ENCODE measurements around the gene SZT2.

The SZT2 gene

DNA sequence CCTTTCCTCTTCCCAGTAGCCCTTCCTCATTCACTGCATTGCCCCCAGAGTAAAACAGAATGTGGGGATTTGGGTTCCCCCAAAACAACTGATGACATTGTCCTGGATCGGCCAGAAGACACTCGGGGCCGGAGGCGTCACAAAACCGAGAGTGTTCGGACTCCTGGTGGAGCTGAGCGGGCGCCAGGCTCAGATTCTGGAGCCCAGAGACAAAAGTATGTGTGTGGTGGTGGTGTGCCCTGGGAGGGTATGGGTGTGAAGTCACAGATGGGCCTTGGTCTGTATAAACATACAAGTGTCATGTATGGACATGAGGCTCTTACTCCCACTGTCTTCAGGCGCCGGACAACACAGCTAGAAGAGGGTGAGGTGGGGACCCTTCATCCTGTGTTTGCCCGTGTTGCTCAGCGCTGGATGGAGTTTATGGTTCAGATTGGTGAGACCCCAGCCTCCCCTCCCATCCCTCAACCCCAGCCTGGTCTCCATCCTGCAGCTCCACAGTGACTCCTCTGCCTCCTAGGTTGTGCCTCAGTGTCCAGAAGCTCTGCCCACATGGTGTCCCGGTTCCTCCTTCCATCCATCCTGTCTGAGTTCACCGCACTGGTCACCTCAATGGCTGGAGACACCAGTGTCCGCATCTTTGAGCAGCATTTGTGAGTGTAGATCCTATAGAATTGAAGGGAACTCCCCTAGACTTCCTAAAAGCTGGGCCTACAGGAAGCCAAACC, 51.6 kb downstream of the SZT2 start:
- DNase-seq (ENCODE audit: low spot score), result no peak

DNA sequence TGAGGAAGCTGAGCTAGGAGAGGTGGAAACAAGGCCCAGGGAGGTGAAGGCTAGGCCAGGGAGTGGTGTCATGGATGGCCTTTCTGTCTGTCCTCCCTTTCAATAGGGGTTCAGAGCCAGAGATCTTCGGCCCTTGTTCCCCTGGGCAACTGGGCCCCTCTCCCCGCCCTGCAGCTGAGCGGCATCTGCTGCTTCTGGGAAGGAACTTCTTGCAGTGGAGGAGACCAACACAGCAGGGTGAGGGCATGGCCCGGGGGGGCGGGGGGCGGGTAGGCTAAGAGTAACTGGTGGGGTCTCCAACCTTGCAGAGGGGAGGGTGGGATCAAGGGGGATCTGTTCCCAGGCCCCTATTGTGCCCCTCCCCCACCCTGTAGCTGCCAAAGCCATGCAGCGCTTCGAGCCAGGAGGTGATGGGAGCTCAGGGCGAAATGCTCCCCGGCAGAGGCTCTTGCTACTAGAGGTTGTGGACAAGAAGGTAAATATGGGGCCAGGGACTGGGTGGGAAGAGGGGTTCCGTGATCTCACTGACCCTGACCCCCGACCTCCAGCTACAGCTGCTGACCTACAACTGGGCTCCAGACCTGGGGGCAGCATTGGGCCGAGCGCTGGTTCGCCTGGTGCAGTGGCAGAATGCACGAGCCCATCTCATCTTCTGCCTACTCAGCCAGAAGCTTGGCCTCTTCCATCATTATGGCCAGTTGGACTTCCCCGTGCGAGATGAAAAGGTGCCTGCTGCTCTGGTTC, 52.4 kb downstream of the SZT2 start:
- no peak for DNase-seq (ENCODE audit: low spot score)

GRCh38 chr1:43442756-43443155, 53.1 kb downstream of the SZT2 start:
- DNase-seq (ENCODE audit: low spot score), result no peak

DNA sequence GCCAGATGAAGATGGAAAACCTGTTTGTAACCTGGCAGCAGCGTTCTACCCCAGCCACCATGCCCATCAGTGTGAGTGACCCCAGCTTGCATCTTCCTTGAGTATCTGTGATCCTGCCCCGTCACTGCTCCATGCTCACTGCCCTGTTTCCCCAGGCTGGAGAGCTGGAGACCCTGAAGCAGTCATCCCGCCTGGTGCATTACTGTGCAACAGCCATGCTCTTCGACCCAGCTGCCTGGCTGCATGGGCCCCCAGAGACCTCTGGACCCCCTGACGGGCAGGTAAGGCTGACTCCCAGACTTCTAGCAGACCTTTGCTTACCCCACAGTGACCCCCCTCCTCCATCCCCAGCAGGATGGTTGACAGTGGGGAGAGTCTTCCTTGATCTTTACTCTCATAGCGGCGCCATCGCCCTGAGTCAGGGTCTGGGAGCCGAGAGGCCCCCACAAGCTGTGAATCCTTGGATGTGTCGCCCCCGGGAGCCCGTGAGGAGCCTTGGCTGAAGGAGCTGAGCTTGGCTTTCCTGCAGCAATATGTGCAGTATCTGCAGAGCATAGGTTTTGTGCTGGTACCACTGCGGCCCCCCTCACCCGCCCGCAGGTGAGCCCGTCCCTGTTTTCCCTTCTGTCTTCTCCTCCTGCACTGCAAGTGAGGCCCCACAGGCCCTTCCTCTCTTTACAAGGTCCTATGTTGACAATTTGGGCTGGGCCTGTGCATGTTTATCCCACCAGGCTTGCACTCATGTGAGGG, 53.7 kb downstream of the SZT2 start:
- no peak for DNase-seq (ENCODE audit: low spot score)

DNA sequence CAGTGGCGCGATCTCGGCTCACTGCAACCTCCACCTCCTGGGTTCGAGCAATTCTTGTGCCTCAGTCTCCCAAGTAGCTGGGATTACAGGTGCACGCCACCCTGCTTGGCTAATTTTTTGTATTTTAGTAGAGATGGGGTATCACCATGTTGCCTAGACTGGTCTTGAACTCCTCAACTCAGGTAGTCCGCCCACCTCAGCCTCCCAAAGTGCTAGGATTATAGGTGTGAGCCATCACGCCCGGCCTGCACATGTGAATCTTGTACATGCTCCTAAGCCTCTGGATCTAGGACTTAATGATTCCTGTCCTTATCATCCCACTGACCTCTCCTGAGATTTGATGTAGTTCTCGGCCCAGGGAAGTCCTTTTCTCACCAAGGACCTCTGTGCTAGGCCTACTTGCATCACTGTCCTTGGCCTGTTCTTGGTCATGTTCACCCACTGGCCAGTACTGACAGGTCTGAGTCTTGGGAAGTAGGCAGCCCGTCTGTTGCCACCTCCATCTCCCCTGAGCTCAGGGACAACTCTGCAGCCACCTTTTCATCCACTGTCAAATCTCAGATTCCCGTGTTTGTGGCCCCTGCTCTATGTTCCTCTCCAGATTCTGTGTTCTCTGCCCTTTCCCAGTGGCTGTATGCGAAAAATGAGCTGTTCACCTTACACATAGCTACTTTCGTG, 54.6 kb downstream of the SZT2 start:
- DNase-seq (ENCODE audit: low spot score), result no peak

- no peak for DNase-seq (ENCODE audit: low spot score)
Measured at GRCh38 chr1:43444836-43445235, 55.1 kb downstream of the SZT2 start.

DNA sequence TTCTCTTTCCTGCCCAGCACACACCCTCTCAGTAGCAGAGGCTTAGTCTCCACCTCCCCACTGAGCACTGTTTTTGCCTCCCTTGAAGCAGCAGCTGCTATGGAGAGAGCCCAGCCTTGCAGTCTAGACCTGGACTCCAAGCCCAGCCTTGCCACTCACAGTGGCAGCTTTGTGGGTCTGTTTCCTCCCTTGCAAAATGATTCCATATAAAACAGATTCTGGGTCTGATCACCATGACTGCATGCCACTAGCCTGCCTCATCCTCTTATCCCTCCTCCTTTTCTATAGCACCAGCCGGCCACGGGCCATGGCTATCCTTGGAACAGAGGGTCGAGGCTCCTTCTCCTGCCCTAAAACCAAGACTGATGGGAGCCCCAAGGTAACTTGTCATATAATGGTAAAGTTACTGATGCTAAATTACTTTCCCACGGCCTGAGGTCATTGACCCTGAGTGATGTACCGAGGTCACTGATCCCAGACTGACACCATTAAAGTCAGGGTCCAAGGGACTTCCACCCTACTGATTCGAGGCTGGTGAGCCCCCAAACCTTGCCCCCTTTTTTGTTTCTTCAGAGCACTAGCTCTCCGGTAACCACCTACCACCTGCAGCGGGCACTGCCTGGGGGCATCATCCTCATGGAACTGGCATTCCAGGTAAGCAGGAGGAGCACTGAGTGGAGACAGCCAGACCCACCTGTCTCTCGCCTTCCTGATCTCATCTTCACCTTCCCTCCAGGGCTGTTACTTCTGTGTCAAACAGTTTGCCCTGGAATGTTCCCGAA, 56.1 kb downstream of the SZT2 start:
- no peak for DNase-seq (ENCODE audit: low spot score)

- DNase-seq (ENCODE audit: low spot score), result no peak
Measured at GRCh38 chr1:43446388-43446740, 56.7 kb downstream of the SZT2 start.

DNA sequence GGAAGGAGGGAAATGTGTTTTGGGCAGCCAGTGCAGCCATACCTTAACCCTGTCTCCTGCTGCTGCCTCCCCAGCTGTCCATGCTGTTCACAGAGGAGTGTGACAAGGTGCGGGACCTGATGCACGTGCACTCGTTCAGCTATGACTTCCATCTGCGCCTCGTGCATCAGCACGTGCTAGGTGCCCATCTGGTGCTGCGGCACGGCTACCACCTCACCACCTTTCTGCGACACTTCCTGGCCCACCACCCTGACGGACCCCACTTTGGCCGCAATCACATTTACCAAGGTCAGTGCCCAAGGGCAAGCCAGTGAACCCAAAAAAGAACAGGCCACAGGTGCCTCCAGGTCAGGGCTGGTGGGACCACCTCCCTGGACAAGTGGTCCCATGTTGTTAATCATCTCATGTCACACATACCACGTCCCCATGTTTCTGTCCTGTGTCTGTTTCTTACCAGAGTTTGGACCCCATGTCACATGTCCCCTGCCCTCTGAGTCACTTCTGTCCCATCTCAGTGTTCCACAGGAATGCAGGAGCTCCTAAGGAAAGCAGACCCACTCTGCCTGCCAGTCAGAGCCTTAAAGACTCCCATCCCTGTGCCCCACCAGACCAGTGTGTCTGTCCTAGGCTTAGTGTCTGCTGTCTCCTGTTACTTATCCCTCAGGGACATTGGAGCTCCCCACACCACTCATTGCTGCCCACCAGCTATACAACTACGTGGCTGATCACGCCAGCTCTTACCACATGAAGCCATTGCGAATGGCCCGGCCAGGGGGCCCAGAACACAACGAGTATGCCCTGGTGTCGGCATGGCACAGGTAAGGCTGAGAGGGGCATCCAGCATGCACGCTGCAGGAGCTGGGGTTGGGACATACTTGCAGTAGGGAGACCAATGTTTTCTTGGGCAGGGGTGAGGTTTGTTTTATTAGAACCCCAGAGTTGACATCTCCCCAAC, 57.5 kb downstream of the SZT2 start:
- DNase-seq (ENCODE audit: low spot score), result no peak

GRCh38 chr1:43447891-43448708, 58.4 kb downstream of the SZT2 start:
- no peak for DNase-seq (ENCODE audit: low spot score)

DNA sequence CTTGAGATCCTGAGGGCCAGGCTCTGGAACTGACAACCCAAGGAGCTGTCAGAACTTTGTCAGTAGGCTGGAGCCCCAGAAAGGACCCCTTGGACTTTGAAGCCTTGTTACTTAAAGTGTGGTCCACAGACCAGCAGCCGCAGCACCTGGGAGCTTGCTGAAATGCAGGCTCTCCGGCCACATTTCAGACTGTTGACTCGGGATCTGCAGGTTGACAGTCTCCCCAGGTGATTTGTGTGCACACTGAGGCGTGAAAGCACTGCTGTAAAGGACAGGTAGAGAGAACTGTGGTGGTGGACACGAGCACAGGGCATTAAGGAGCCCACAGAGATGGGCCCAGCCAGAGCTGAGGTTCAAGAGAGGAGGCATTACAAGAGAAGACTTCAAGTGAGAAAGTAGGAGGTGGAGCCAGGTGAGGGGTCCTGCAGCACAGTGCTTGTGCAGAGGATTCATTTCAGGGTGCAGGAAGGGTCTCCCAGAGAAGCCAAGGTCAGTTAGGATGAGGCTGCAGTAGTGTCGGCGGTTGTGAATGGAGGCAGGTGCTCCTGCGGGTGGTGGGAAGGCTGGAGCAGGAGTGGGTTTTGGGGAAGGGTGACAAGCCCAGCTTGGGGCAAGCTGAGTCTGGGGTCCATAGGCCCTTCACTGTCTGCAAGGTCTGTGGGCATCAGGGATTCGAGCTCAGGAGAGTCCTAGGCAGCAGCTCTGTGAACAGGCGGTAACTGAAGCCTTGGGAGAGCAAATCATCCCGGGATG, 59.4 kb downstream of the SZT2 start:
- no peak for DNase-seq (ENCODE audit: low spot score)

DNA sequence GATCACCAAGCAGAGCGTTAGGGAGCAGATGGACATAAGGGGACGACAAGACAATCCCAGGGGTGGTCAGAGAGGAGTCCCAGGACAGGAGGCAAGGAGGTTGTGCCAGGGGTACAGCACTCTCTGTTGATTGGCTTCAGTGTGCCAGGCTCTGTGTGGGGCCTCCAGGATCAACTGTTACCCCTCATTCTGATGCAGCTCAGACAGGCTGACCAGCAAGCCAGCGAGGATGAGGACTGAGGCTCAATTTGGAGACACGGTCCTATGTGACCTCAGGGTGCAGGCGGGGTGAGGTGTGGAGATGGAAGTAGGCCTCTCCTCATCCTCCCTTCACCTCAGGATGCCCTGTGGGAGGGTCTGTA, 60.0 kb downstream of the SZT2 start:
- no peak for DNase-seq (ENCODE audit: low spot score)

DNA sequence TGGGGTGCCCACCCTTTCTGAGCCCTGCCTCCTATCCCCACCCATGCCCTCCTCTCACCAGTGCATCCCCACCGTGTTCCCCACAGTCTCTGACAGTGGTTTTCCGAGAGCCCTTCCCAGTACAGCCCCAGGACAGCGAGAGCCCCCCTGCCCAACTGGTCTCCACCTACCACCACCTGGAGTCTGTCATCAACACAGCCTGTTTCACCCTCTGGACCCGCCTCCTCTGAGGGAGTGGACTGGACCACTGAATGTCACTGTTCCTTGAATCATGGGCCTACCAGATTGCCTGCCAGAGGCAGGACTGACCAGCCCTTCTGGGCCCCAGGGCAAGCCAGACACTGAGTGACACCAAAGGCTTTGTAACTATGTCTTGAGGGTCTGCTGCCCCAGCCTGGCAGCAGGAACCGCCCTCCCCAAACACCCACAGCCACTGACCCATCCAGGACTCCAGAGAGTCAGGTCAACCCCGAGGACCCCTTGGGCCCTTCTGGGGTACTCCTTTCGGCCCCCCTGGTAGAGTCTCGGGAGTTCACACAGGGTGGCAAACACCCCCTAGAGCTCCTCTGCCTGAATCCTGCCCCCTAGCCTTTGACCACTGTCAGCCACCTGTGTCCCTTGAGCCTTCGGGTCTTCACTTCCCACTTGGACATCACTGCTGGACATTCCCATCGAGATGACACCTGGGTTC, 60.7 kb downstream of the SZT2 start:
- no peak for DNase-seq (ENCODE audit: low spot score)

GRCh38 chr1:43451157-43451591, 61.5 kb downstream of the SZT2 start:
- no peak for DNase-seq (ENCODE audit: low spot score)

DNA sequence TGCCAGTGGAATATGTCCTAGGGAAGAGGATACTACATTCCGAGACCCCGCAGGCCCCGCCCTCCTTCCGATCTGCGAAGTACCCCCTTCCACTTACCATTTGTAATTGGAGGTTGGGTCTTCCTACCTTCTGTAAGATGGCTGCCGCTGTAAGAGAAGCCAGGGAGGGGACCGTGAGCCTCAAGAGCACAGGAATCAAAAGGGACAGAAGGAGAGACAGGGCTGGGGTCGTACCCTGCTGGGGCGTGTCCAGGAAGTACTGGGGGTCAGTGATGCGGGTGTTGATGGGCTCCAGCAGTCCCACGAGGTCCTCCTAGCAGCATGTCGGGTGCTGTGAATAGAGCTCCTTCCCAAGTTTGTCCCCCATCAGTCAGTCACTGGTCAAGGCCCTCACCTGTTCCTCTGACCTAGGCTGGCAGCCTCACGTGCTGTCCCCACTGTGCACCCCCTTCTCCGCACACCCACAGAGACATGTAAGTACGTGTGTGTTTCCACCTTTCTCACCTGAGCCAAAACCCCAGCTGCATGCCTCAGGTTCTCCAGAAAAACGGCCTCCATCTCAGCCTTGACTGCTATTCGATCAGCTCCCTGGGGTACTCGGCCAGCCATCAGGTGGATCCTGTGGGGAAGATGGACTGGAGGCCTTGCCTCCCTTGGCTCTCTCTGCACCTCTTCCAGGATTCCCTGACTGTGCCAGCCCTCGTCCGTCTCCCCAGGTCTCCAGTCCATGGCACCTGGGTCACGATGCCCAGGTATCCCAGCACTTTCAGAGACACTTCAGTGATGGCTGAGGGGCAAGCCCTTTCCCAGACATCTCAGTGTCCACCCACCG, 62.2 kb downstream of the SZT2 start:
- DNase-seq (ENCODE audit: low spot score), result no peak

GRCh38 chr1:43452789-43453441, 63.2 kb downstream of the SZT2 start:
- no peak for DNase-seq (ENCODE audit: low spot score)

All from SK-N-DZ (cell line).